AG04450 (cell line): ENCODE results near the gene TXLNG. TPM values are rescaled to one million over a fixed set of nuclear protein-coding genes. Genes with fewer than 3 reads are reported as not detected.

Source experiments
- CTCF ChIA-PET: fragments of 300-600, 350-600 bp; formaldehyde crosslinking; extraction: SDS; loops from one replicate; lab custom pipeline; 2022; ENCODE audit warnings: antibody characterized with exemption, inconsistent platforms; lab: Charles Lee
- POLR2A ChIA-PET: fragments of 350-600 bp; formaldehyde crosslinking; extraction: SDS; loops from one replicate; lab custom pipeline; 2021; ENCODE audit warnings: antibody characterized with exemption, inconsistent platforms; lab: Yijun Ruan, JAX
- DNase-seq: peaks from one replicate; pipeline ENCODE4 v3.0.0-alpha.2; 2011; ENCODE audit warnings: low read depth, low spot score
- H3K27ac ChIP-seq: one replicate; pipeline ENCODE4 v1.5.1; 2012; ENCODE audit warnings: low read depth, low read length, control low read depth
- H3K27me3 ChIP-seq: one replicate; pipeline ENCODE4 v1.6.0; 2012; ENCODE audit warnings: low read length; ENCODE audit not compliant: control insufficient read depth, insufficient read depth
- H3K4me3 ChIP-seq: 2 replicates; pipeline ENCODE4 v1.5.1; 2011; ENCODE audit warnings: mild to moderate bottlenecking, low read depth, low read length, control low read depth
- H3K9me3 ChIP-seq: 2 replicates; pipeline ENCODE4 v1.5.1; 2012; ENCODE audit warnings: low read length; ENCODE audit not compliant: control insufficient read depth, insufficient read depth
- CTCF ChIP-seq: IDR thresholded peaks from 2 replicates; pipeline ENCODE4 v1.5.1; 2011; ENCODE audit warnings: low read depth, low read length, control low read depth, inconsistent platforms
- polyA plus RNA-seq: library from polyadenylated mRNA; depleted of rRNA; stranded (reverse); fragments of >200 nt; gene quantifications from 2 replicates; pipeline ENCODE4 v1.2.3, GENCODE V29; 2011

The TXLNG gene
- polyA plus RNA-seq, 1 experiment = 15.4 TPM

- CTCF ChIA-PET = no interaction called here
- TF ChIP-seq CTCF = no peak
- H3K27ac ChIP-seq = no peak overlapping the region
- no peak for DNase-seq
- H3K9me3 ChIP-seq = no peaks in the 10 kb centered on the region
- no peak overlapping the region for H3K4me3 ChIP-seq
- POLR2A ChIA-PET = no interaction called here
- no peaks in the 10 kb centered on the region for H3K27me3 ChIP-seq
Measured at GRCh38 chrX:16762579-16762978, 23.7 kb upstream of the TXLNG start.

- POLR2A ChIA-PET = no interaction called here
- no peak for TF ChIP-seq CTCF
- Histone ChIP-seq H3K9me3 (no peaks in the 10 kb centered on the region), H3K4me3 (no peak overlapping the region), H3K27ac (no peak overlapping the region), H3K27me3 (no peaks in the 10 kb centered on the region)
- CTCF ChIA-PET = interaction anchor here (1.0 kb wide), 1 partner anchor 117 kb away, joined by 3 read pairs; no protein-coding TSS in a partner anchor
- no peak for DNase-seq
Measured at GRCh38 chrX:16765594-16765993, 20.7 kb upstream of the TXLNG start.

- Histone ChIP-seq H3K27ac (no peak overlapping the region), H3K27me3 (no peaks in the 10 kb centered on the region), H3K9me3 (no peaks in the 10 kb centered on the region), H3K4me3 (no peak overlapping the region)
- ChIA-PET CTCF (no interaction called here), POLR2A (interaction anchor here (0.5 to 0.6 kb wide), 2 partner anchors 10 to 27 kb away, joined by 3 to 4 read pairs; no protein-coding TSS in a partner anchor)
- no peak for DNase-seq
- TF ChIP-seq CTCF = no peak
Measured at GRCh38 chrX:16770970-16771482, 15.2 kb upstream of the TXLNG start.

- ChIA-PET POLR2A (interaction anchor here (0.5 to 0.7 kb wide), 4 partner anchors 9 to 788 kb away, joined by 3 to 4 read pairs (median 3); no protein-coding TSS in a partner anchor), CTCF (no interaction called here)
- TF ChIP-seq CTCF = no peak
- H3K27me3 ChIP-seq = no peaks in the 10 kb centered on the region
- H3K27ac ChIP-seq = peak overlapping the region; percentile 47
- DNase-seq = peak; percentile 39
- no peak overlapping the region for H3K4me3 ChIP-seq
- H3K9me3 ChIP-seq = no peaks in the 10 kb centered on the region
Measured at GRCh38 chrX:16771483-16772398, 14.5 kb upstream of the TXLNG start.

- POLR2A ChIA-PET = no interaction called here
- H3K4me3 ChIP-seq = no peak overlapping the region
- no peaks in the 10 kb centered on the region for H3K9me3 ChIP-seq
- CTCF ChIA-PET = no interaction called here
- no peak for DNase-seq
- no peak for TF ChIP-seq CTCF
- H3K27me3 ChIP-seq = no peaks in the 10 kb centered on the region
- H3K27ac ChIP-seq = no peak overlapping the region
Measured at GRCh38 chrX:16772460-16772859, 13.8 kb upstream of the TXLNG start.
